ENCODE data around the gene VAC14. TPM values are rescaled to one million over a fixed set of nuclear protein-coding genes. Genes with fewer than 3 reads are reported as not detected.
"Not testable (repeated sequence)": the region's sequence is repeated elsewhere in the genome, so short reads cannot be mapped to it uniquely, and the experiment has no call there.

The VAC14 gene
- polyA plus RNA-seq, 3 donors: 20.7 to 49.4 (median 31.1) TPM

- Histone ChIP-seq H3K4me1 (ENCODE audit: control insufficient read depth in 1 of 2, insufficient read depth in 2 of 2, low read length in 2 of 2) (peaks cover 12 to 13% of the 10 kb centered on the region in 2 donors), H3K79me2 (ENCODE audit: insufficient read depth, low read length) (no peaks in the 10 kb centered on the region), H3K9ac (ENCODE audit: insufficient read depth, low read length, poor library complexity, severe bottlenecking) (no peak overlapping the region), H3K9me3 (replicated peaks in 1 of 2; ENCODE audit: control insufficient read depth in 1 of 2, insufficient read depth in 1 of 2, low read length in 2 of 2) (peaks cover 8 to 13% of the 10 kb centered on the region in 2 donors), H4K20me1 (ENCODE audit: insufficient read depth, low read length) (peaks cover 8% of the 10 kb centered on the region), H3K27ac (ENCODE audit: low read depth in 1 of 2, low read length in 2 of 2) (no peak overlapping the region), H2AFZ (ENCODE audit: insufficient read depth, low read depth, low read length, poor library complexity, severe bottlenecking) (no peak overlapping the region), H3K27me3 (ENCODE audit: control insufficient read depth in 2 of 2, insufficient read depth in 2 of 2, low read length in 2 of 2) (no peaks in the 10 kb centered on the region), H3K4me2 (replicated peaks; ENCODE audit: extremely low read depth, low read length, poor library complexity, severe bottlenecking) (no peak overlapping the region), H3K36me3 (replicated peaks in 1 of 2; ENCODE audit: control insufficient read depth in 1 of 2, insufficient read depth in 2 of 2, low read length in 2 of 2) (peaks cover 56 to 74% of the 10 kb centered on the region in 2 donors), H3K4me3 (replicated peaks in 1 of 3; ENCODE audit: low read depth in 2 of 3, low read length in 3 of 3) (no peak overlapping the region)
- H3K4me3 Mint-ChIP-seq: no peak overlapping the region
- 98% methylated on average over 7 of the region's 9 CpGs for WGBS (ENCODE audit: insufficient coverage)
- H3K27ac Mint-ChIP-seq: peak overlapping the region in 1 of 7 donors; percentile 12
- H3K9me3 Mint-ChIP-seq: peaks cover 11 to 16% (median 13%) of the 10 kb centered on the region in 7 donors
- peaks cover 0 to 6% (median 0%) of the 10 kb centered on the region in 3 donors for H3K27me3 Mint-ChIP-seq (ENCODE audit: low read depth in 3 of 3)
- peaks cover 22% of the 10 kb centered on the region for H3K4me1 Mint-ChIP-seq
- no peak for TF ChIP-seq CTCF (IDR thresholded peaks at IDR 0.05)
- H3K36me3 Mint-ChIP-seq: peaks cover 68 to 82% of the 10 kb centered on the region in 2 donors
- intact Hi-C loops (cut with micrococcal nuclease): no loop called here
- DNase-seq: no peak
These were observed 56.6 kb downstream of the VAC14 start for GRCh38 chr16:70744366-70744765.

- intact Hi-C loops (cut with micrococcal nuclease): no loop called here
- Mint-ChIP-seq H3K9me3 (peaks cover 11 to 16% (median 13%) of the 10 kb centered on the region in 7 donors), H3K4me3 (no peak overlapping the region), H3K27ac (no peak overlapping the region), H3K36me3 (peaks cover 69 to 85% of the 10 kb centered on the region in 2 donors), H3K27me3 (ENCODE audit: low read depth in 3 of 3) (peaks cover 0 to 6% (median 0%) of the 10 kb centered on the region in 3 donors), H3K4me1 (peaks cover 19% of the 10 kb centered on the region)
- WGBS (ENCODE audit: insufficient coverage): 92% methylated on average over 7 of the region's 10 CpGs
- Histone ChIP-seq H3K36me3 (replicated peaks in 1 of 2; ENCODE audit: control insufficient read depth in 1 of 2, insufficient read depth in 2 of 2, low read length in 2 of 2) (peaks cover 58 to 80% of the 10 kb centered on the region in 2 donors), H3K27me3 (ENCODE audit: control insufficient read depth in 2 of 2, insufficient read depth in 2 of 2, low read length in 2 of 2) (no peaks in the 10 kb centered on the region), H3K9me3 (replicated peaks in 1 of 2; ENCODE audit: control insufficient read depth in 1 of 2, insufficient read depth in 1 of 2, low read length in 2 of 2) (peaks cover 8 to 13% of the 10 kb centered on the region in 2 donors), H3K79me2 (ENCODE audit: insufficient read depth, low read length) (no peaks in the 10 kb centered on the region), H3K4me3 (replicated peaks in 1 of 3; ENCODE audit: low read depth in 2 of 3, low read length in 3 of 3) (no peak overlapping the region), H3K27ac (ENCODE audit: low read depth in 1 of 2, low read length in 2 of 2) (no peak overlapping the region), H3K4me1 (ENCODE audit: control insufficient read depth in 1 of 2, insufficient read depth in 2 of 2, low read length in 2 of 2) (peaks cover 10 to 13% of the 10 kb centered on the region in 2 donors), H3K4me2 (replicated peaks; ENCODE audit: extremely low read depth, low read length, poor library complexity, severe bottlenecking) (no peak overlapping the region), H3K9ac (ENCODE audit: insufficient read depth, low read length, poor library complexity, severe bottlenecking) (no peak overlapping the region), H2AFZ (ENCODE audit: insufficient read depth, low read depth, low read length, poor library complexity, severe bottlenecking) (no peak overlapping the region), H4K20me1 (ENCODE audit: insufficient read depth, low read length) (peaks cover 8% of the 10 kb centered on the region)
- TF ChIP-seq CTCF (IDR thresholded peaks at IDR 0.05): no peak
- no peak for DNase-seq
These were observed 57.2 kb downstream of the VAC14 start for GRCh38 chr16:70743791-70744190.

- H4K20me1 ChIP-seq (ENCODE audit: insufficient read depth, low read length); H3K27me3 ChIP-seq (ENCODE audit: control insufficient read depth in 2 of 2, insufficient read depth in 2 of 2, low read length in 2 of 2); H3K4me2 ChIP-seq (replicated peaks; ENCODE audit: extremely low read depth, low read length, poor library complexity, severe bottlenecking); H3K27ac ChIP-seq (ENCODE audit: low read depth in 1 of 2, low read length in 2 of 2); intact Hi-C loops (cut with micrococcal nuclease); H3K9ac ChIP-seq (ENCODE audit: insufficient read depth, low read length, poor library complexity, severe bottlenecking); H3K4me3 ChIP-seq (replicated peaks in 1 of 3; ENCODE audit: low read depth in 2 of 3, low read length in 3 of 3); H3K27me3 Mint-ChIP-seq (ENCODE audit: low read depth in 3 of 3); H3K4me3 Mint-ChIP-seq; DNase-seq; H2AFZ ChIP-seq (ENCODE audit: insufficient read depth, low read depth, low read length, poor library complexity, severe bottlenecking); H3K79me2 ChIP-seq (ENCODE audit: insufficient read depth, low read length); H3K27ac Mint-ChIP-seq: not testable (repeated sequence)
- peaks cover 11 to 16% (median 13%) of the 10 kb centered on the region in 7 donors for H3K9me3 Mint-ChIP-seq
- H3K36me3 Mint-ChIP-seq: peaks cover 67 to 84% of the 10 kb centered on the region in 2 donors
- whole genome bisulfite sequencing (ENCODE audit: insufficient coverage): 95% methylated on average over 8 of the region's 9 CpGs
- peaks cover 26% of the 10 kb centered on the region for H3K4me1 Mint-ChIP-seq
- Histone ChIP-seq H3K9me3 (replicated peaks in 1 of 2; ENCODE audit: control insufficient read depth in 1 of 2, insufficient read depth in 1 of 2, low read length in 2 of 2) (peaks cover 8 to 13% of the 10 kb centered on the region in 2 donors), H3K4me1 (ENCODE audit: control insufficient read depth in 1 of 2, insufficient read depth in 2 of 2, low read length in 2 of 2) (peaks cover 11 to 15% of the 10 kb centered on the region in 2 donors), H3K36me3 (replicated peaks in 1 of 2; ENCODE audit: control insufficient read depth in 1 of 2, insufficient read depth in 2 of 2, low read length in 2 of 2) (peaks cover 55 to 77% of the 10 kb centered on the region in 2 donors)
These were observed 58.0 kb downstream of the VAC14 start for GRCh38 chr16:70742967-70743366.
